SH-SY5Y (cell line): ENCODE measurements around the gene NPPA.

ENCODE experiments used
- GATA2 ChIP-seq: IDR thresholded peaks from 2 replicates; pipeline ENCODE4 v1.6.1; 2011; ENCODE audit warnings: mild to moderate bottlenecking, low read depth, low read length
- GATA3 ChIP-seq: IDR thresholded peaks from 2 replicates; pipeline ENCODE4 v1.6.1; 2011; ENCODE audit warnings: low read depth, mild to moderate bottlenecking, low read length, moderate library complexity

- peak; percentile 36; the same call in 1 of the 2 replicates for TF ChIP-seq GATA2
- no peak for TF ChIP-seq GATA3
Observed at GRCh38 chr1:11882814-11883538, 35.4 kb upstream of the NPPA start.
